Brain microvascular endothelial cell (primary cell): ENCODE measurements around the gene ELOVL1.
"Not testable (repeated sequence)": the region's sequence is repeated elsewhere in the genome, so short reads cannot be mapped to it uniquely, and the experiment has no call there.

ENCODE experiments used
- DNase-seq: peaks from one replicate; pipeline ENCODE4 v3.0.0-alpha.2; 2020
- H3K27ac ChIP-seq: fragments of 250-450 bp; sonication (Bioruptor Pico); 2 replicates; pipeline ENCODE4 v1.5.1; 2020; ENCODE audit warnings: mild to moderate bottlenecking, moderate library complexity
- H3K27me3 ChIP-seq: fragments of 250-450 bp; sonication (Bioruptor Pico); replicated peaks from 2 replicates; pipeline ENCODE4 v1.5.1; 2020; ENCODE audit warnings: mild to moderate bottlenecking
- H3K36me3 ChIP-seq: fragments of 250-450 bp; sonication (Bioruptor Pico); replicated peaks from 2 replicates; pipeline ENCODE4 v1.5.1; 2020; ENCODE audit warnings: mild to moderate bottlenecking
- H3K4me3 ChIP-seq: 2 replicates; pipeline ENCODE4 v1.5.1; 2011; ENCODE audit warnings: low read depth, mild to moderate bottlenecking, control low read depth, low read length, moderate library complexity
- CTCF ChIP-seq: IDR thresholded peaks from 2 replicates; pipeline ENCODE4 v1.5.1; 2011; ENCODE audit warnings: low read depth, mild to moderate bottlenecking, moderate library complexity, low read length, control low read depth, inconsistent platforms; ENCODE audit errors: missing control alignments
- in situ Hi-C: cut with HindIII; loops from 2 replicates; pipeline ENCODE4 v1.10.0; 2017; ENCODE audit warnings: low sequenced_read_pairs, low pct_ligation_motif_present

ELOVL1 gene

GRCh38 chr1:43367904-43368645 lies at the start of gene ELOVL1:
ELOVL1 (minus strand) TSS chr1:43368011; CDS start chr1:43365609, 2,402 bp downstream.
- H3K27me3 ChIP-seq, result no peaks in the 10 kb centered on the region
- DNase-seq, result peak; percentile 74
- peak; percentile 51 for TF ChIP-seq CTCF
- H3K36me3 ChIP-seq, result peaks cover 19% of the 10 kb centered on the region
- H3K4me3 ChIP-seq, result peak within 1 kb of the TSS; percentile 82
- H3K27ac ChIP-seq, result peak within 1 kb of the TSS; percentile 76
- in situ Hi-C loops, result no loop called here

GRCh38 chr1:43415901-43416300 lies 48.1 kb upstream of the ELOVL1 start:
- Histone ChIP-seq H3K36me3 (peaks cover 44% of the 10 kb centered on the region), H3K4me3 (no peak overlapping the region), H3K27me3 (no peaks in the 10 kb centered on the region), H3K27ac (no peak overlapping the region)
- TF ChIP-seq CTCF, result no peak
- in situ Hi-C loops, result loop anchor here (25.0 kb wide), 1 partner anchor 179 kb away; no protein-coding TSS in a partner anchor
- DNase-seq, result no peak

GRCh38 chr1:43414634-43415223 lies 46.9 kb upstream of the ELOVL1 start:
- peaks cover 33% of the 10 kb centered on the region for H3K36me3 ChIP-seq
- no peak overlapping the region for H3K27ac ChIP-seq
- H3K4me3 ChIP-seq, result no peak overlapping the region
- DNase-seq, result peak; percentile 63
- H3K27me3 ChIP-seq, result no peaks in the 10 kb centered on the region
- in situ Hi-C loops, result loop anchor here (25.0 kb wide), 1 partner anchor 177 kb away; no protein-coding TSS in a partner anchor
- peak; percentile 77 for TF ChIP-seq CTCF

- not testable (repeated sequence) for H3K4me3 ChIP-seq, H3K27ac ChIP-seq, DNase-seq, H3K27me3 ChIP-seq
- in situ Hi-C loops, result loop anchor here (25.0 kb wide), 1 partner anchor 176 kb away; no protein-coding TSS in a partner anchor
- peaks cover 20% of the 10 kb centered on the region for H3K36me3 ChIP-seq
Measured at GRCh38 chr1:43413426-43413825, 45.6 kb upstream of the ELOVL1 start.

GRCh38 chr1:43410571-43410970 lies 42.8 kb upstream of the ELOVL1 start:
- Histone ChIP-seq H3K27me3 (no peaks in the 10 kb centered on the region), H3K4me3 (no peak overlapping the region), H3K36me3 (peaks cover 20% of the 10 kb centered on the region), H3K27ac (no peak overlapping the region)
- no peak for TF ChIP-seq CTCF
- no peak for DNase-seq
- in situ Hi-C loops, result loop anchor here (25.0 kb wide), 1 partner anchor 173 kb away; no protein-coding TSS in a partner anchor

GRCh38 chr1:43405876-43406234 lies 38.0 kb upstream of the ELOVL1 start:
- H3K36me3 ChIP-seq, result peaks cover 43% of the 10 kb centered on the region
- no peak for TF ChIP-seq CTCF

More at GRCh38 chr1:43405876-43406234, 38.0 kb upstream of the ELOVL1 start:
- in situ Hi-C loops, result loop anchor here (25.0 kb wide), 1 partner anchor 169 kb away; no protein-coding TSS in a partner anchor
- Histone ChIP-seq H3K4me3 (no peak overlapping the region), H3K27ac (no peak overlapping the region), H3K27me3 (no peaks in the 10 kb centered on the region)
- no peak for DNase-seq
